Left lung (tissue), 10 donors: ENCODE data around the gene UTP14A. TPM values are rescaled to one million over a fixed set of nuclear protein-coding genes. Genes with fewer than 3 reads are reported as not detected.

Experiments used
- ATAC-seq: fragments of 200-7000 bp; cut with Tn5 transposase; one replicate; pipeline ENCODE4 v1.9.1; 2020; ENCODE audit warnings: moderate library complexity
- DNase-seq, 4 donors: peaks; one replicate each; pipeline ENCODE4 v3.0.0-alpha.2; 2013 to 2020
- H3K27ac ChIP-seq, 2 donors: fragments of 200-600 bp; sonication (generic) in 1 of 2; one replicate each; pipeline versions ENCODE4 v1.5.0 to v1.8.0; 2020 to 2021
- H3K27me3 ChIP-seq, 2 donors: fragments of 200-600 bp; sonication (generic) in 1 of 2; one replicate each; pipeline versions ENCODE4 v1.5.0 to v1.8.0; 2020 to 2021
- H3K36me3 ChIP-seq, 2 donors: fragments of 200-600 bp; sonication (generic) in 1 of 2; one replicate each; pipeline versions ENCODE4 v1.5.0 to v1.8.0; 2020 to 2021
- H3K4me1 ChIP-seq, 2 donors: fragments of 200-600 bp; one replicate each; pipeline ENCODE4 v1.8.0; 2021
- H3K4me3 ChIP-seq, 2 donors: fragments of 200-600 bp; sonication (generic) in 1 of 2; one replicate each; pipeline versions ENCODE4 v1.5.0 to v1.8.0; 2020 to 2021; ENCODE audit warnings: mild to moderate bottlenecking in 1 of 2
- H3K9me3 ChIP-seq, 2 donors: fragments of 200-600 bp; sonication (generic) in 1 of 2; one replicate each; pipeline versions ENCODE4 v1.5.0 to v1.8.0; 2020 to 2021
- intact Hi-C, 2 donors: fragments of 100-400 bp; cut with DNase I; formaldehyde crosslinking; loops; one replicate each; pipeline versions ENCODE4 v1.11.2 to v1.14.2; 2022
- polyA plus RNA-seq, 6 donors: library from polyadenylated mRNA; unstranded; fragments of 120-200 nt; gene quantifications; one replicate each; pipeline ENCODE4 v1.2.1, GENCODE V29; 2013; ENCODE audit not compliant: insufficient read length in 6 of 6
- total RNA-seq, 2 donors: library from RNA; stranded (reverse); fragmentation: NEBNext Ultra II Directional; extraction: Animal tissue kit (Norgen Biotek cat#: 25700); gene quantifications; one replicate each; pipeline ENCODE4 v1.2.1, GENCODE V29; 2021
- TF ChIP-seq, protein P1 (sequence below), 2 donors: fragments of 200-600 bp; sonication (generic) in 1 of 2; IDR thresholded peaks; one replicate each; pipeline versions ENCODE4 v1.5.0 to v1.8.0; 2021; ENCODE audit warnings: antibody characterized with exemption in 2 of 2
- donor health status: DM: no; HTN: yes; CAD: no.
- donor health status: DM: no; HTN: no; CAD: no.

UTP14A gene
- total and polyA plus RNA-seq, 8 donors = 12.3 to 29.0 (median 26.9) TPM

DNA sequence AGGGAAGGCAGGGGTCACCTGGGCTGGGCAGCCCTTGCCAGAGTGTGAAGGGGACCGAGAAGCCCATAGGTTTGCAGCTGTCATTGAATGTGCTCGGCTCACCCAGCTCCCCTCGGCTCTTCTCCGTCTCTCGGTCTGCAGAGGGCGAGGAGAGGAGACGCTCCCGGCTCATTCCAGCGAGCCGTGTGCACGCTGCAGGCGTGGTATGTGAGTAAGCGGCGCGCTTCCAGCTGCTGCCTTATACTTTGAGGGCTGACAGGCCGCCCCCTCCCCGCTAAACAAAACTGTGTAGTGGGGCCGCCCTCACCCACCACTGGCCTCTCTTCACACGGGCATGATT, 53.5 kb downstream of the UTP14A start:
- Histone ChIP-seq H3K4me3 (no peak overlapping the region), H3K36me3 (no peaks in the 10 kb centered on the region), H3K9me3 (no peaks in the 10 kb centered on the region), H3K4me1 (peaks cover 0 to 9% of the 10 kb centered on the region in 2 donors), H3K27ac (no peak overlapping the region), H3K27me3 (no peaks in the 10 kb centered on the region)
- intact Hi-C loops = no loop called here
- TF ChIP-seq, protein P1, sequence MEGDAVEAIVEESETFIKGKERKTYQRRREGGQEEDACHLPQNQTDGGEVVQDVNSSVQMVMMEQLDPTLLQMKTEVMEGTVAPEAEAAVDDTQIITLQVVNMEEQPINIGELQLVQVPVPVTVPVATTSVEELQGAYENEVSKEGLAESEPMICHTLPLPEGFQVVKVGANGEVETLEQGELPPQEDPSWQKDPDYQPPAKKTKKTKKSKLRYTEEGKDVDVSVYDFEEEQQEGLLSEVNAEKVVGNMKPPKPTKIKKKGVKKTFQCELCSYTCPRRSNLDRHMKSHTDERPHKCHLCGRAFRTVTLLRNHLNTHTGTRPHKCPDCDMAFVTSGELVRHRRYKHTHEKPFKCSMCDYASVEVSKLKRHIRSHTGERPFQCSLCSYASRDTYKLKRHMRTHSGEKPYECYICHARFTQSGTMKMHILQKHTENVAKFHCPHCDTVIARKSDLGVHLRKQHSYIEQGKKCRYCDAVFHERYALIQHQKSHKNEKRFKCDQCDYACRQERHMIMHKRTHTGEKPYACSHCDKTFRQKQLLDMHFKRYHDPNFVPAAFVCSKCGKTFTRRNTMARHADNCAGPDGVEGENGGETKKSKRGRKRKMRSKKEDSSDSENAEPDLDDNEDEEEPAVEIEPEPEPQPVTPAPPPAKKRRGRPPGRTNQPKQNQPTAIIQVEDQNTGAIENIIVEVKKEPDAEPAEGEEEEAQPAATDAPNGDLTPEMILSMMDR (IDR thresholded peaks at IDR 0.05) = no peak
- ATAC-seq (no peak), DNase-seq (no peak)

DNA sequence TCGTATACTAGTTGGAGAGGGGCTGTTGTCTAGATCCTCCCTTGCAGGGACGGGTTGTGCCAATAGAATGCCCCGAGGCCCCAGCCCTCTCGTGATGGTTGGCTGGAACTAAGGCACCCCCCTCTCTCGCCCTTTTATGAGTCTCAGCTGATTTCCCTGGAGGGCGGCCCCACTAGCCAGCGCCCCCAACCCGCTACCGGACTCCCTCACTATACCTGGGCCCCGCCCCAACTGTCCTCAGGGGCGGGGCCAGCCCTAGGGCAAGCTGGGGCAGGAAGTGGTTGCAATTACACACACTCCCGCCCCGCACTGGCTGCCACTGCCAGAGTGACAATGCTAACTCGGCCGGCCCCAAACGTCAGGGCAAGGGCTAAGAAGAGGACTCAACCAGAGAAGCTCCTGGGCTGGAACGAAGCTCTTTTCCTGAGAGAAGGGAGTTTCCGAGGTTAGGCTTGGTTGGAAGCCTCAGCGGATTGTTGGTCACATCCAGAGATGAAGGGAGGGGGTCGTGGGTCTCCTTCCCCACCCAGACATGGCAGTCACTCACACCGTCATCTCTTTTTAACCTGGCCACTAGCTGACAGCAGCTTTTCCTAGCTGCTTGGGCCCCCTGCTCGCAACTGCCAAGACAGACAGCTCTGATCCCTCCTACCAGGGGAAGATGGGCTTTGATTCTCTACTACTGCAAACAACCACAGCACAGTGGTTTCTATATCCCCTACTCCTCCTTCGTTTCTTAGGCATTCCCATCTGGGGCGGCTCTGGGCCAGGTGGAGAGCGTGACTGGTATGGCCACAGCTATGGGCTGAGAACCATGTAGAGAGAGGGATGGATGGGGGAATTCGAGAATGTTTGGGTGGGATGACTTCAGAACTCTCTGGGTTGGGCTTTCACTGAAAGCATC, 55.5 kb downstream of the UTP14A start:
- ATAC-seq = peak; percentile 87
- H3K4me1 ChIP-seq = peaks cover 0 to 9% of the 10 kb centered on the region in 2 donors
- H3K9me3 ChIP-seq = no peaks in the 10 kb centered on the region
- peak overlapping the region in 1 of 2 donors; percentile 80 for H3K27ac ChIP-seq
- TF ChIP-seq, protein P1 (IDR thresholded peaks at IDR 0.05) = no peak
- intact Hi-C loops = no loop called here
- H3K36me3 ChIP-seq = no peaks in the 10 kb centered on the region
- peak overlapping the region in 1 of 2 donors; percentile 19 for H3K4me3 ChIP-seq
- no peaks in the 10 kb centered on the region for H3K27me3 ChIP-seq
- peak in 2 of 4 donors; percentile 77 to 92 for DNase-seq

DNA sequence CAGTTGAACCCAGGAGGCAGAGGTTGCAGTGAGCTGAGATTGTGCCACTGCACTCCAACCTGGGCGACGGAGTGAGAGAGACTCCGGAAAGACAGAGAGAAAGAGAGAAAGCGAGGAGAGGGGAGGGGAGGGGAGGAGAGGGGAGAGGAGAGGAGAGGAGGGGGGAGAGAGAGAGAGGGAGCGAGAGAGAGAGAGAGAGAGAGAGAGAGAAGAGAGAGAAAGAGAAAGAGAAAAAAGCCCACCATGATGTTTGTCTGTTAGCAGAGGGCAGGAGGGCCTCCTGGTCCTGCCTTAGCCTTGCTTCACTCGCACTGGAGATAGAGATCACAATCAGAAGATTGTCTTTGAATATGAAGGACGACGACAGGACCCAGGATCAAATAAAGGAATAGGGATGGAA, 57.8 kb downstream of the UTP14A start:
- no peaks in the 10 kb centered on the region for H3K36me3 ChIP-seq
- TF ChIP-seq, protein P1 (IDR thresholded peaks at IDR 0.05) = no peak
- H3K4me3 ChIP-seq = no peak overlapping the region
- H3K27ac ChIP-seq = no peak overlapping the region
- peaks cover 0 to 9% of the 10 kb centered on the region in 2 donors for H3K4me1 ChIP-seq
- no peaks in the 10 kb centered on the region for H3K27me3 ChIP-seq
- ATAC-seq = no peak
- H3K9me3 ChIP-seq = no peaks in the 10 kb centered on the region
- intact Hi-C loops = no loop called here
- DNase-seq = no peak

DNA sequence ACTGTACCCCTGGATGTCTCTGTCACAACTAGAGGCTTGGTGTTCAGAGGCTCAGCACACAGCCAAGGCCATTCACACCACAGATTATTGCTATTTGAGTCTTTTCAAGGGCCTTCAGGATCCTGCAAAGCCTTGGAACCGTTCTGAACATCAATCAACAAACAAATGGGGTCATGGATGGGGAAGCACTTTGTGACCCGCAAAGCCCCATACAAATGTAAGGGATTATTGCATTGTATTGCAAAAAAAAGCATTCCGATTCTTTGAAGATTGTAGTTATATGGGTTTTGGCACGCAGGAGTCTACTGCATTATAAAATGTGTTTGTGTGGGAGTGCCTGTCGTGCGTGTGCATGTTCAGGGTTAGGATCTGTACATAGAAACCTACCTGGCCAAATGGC, 59.2 kb downstream of the UTP14A start:
- intact Hi-C loops = no loop called here
- TF ChIP-seq, protein P1 (IDR thresholded peaks at IDR 0.05) = no peak
- Histone ChIP-seq H3K36me3 (no peaks in the 10 kb centered on the region), H3K4me3 (no peak overlapping the region), H3K9me3 (no peaks in the 10 kb centered on the region), H3K27me3 (no peaks in the 10 kb centered on the region), H3K27ac (no peak overlapping the region), H3K4me1 (peaks cover 0 to 9% of the 10 kb centered on the region in 2 donors)
- DNase-seq = no peak
- no peak for ATAC-seq

DNA sequence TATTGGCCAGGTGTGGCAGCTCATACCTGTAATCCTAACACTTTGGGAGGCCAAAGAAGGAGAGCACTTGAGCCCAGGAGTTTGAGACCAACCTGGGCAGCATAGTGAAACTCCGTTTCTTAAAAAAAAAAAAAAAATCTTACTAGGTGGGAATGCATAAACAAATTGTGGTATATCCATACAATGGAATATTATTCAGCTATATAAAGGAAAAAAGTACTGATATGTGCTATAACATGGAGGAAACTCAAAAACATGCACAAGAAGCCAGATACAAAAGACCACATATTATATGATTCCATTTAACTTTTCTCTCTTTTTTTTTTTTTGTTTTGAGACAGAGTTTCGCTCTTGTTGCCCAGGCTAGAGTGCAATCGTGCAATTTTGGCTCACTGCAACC, 63.0 kb downstream of the UTP14A start:
- TF ChIP-seq, protein P1 (IDR thresholded peaks at IDR 0.05) = no peak
- H3K27me3 ChIP-seq = no peaks in the 10 kb centered on the region
- H3K36me3 ChIP-seq = no peaks in the 10 kb centered on the region
- no peaks in the 10 kb centered on the region for H3K4me1 ChIP-seq
- intact Hi-C loops = no loop called here
- H3K4me3 ChIP-seq = no peak overlapping the region
- no peaks in the 10 kb centered on the region for H3K9me3 ChIP-seq
- no peak overlapping the region for H3K27ac ChIP-seq
- ATAC-seq (no peak), DNase-seq (no peak)
